ENCODE data around the gene PRPH. TPM values are rescaled to one million over a fixed set of nuclear protein-coding genes. Genes with fewer than 3 reads are reported as not detected.
A peak's percentile ranks its signal among the peaks of the same experiment; 100 is the strongest.

Gene PRPH
- total and polyA plus RNA-seq, 3 experiments from 2014 or later = not detected

DNA sequence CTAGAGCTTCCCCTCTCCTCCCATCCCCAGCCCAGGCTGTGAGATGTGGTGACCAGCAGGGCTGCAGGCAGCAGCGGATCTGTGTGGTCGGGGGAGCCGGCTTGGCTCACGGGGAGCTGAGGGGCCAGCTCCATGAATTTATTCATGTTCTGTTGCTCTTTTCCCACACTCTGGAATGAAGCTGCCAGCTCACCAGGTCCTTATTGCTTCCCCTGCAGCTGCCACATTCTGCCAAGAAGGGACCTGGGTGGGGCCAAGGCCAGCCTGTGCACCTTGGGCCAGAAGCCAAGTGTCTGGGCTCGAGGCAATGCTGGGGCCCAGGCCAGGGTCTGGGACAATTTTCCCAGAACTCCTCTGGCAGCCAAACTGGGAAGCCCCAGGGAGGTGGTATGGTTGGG lies 44.5 kb downstream of the PRPH start:
- POLR2A ChIA-PET = no interaction called here
- Histone ChIP-seq H3K27me3 (ENCODE audit: insufficient read depth, low read length, poor library complexity, severe bottlenecking) (peaks cover 41% of the 10 kb centered on the region), H3K4me1 (ENCODE audit: insufficient read depth, low read length) (peaks cover 34% of the 10 kb centered on the region), H3K4me3 (ENCODE audit: low read length) (no peak overlapping the region), H3K36me3 (ENCODE audit: insufficient read depth, low read length) (no peaks in the 10 kb centered on the region), H3K27ac (ENCODE audit: low read depth, low read length) (no peak overlapping the region), H3K9me3 (ENCODE audit: low read length) (no peaks in the 10 kb centered on the region)
- H3K4me3 Mint-ChIP-seq = no peak overlapping the region
- no peak overlapping the region for H3K27ac Mint-ChIP-seq
- peaks cover 33 to 56% (median 40%) of the 10 kb centered on the region in 3 donors for H3K4me1 Mint-ChIP-seq
- no peak for DNase-seq
- H3K36me3 Mint-ChIP-seq = no peaks in the 10 kb centered on the region
- H3K27me3 Mint-ChIP-seq = peaks cover 39 to 46% of the 10 kb centered on the region in 2 donors
- H3K9me3 Mint-ChIP-seq = no peaks in the 10 kb centered on the region
- CTCF ChIA-PET = interaction anchor here (0.9 to 3.6 kb wide), 3 partner anchors 16 to 49 kb away, joined by 3 to 26 read pairs (median 3); no protein-coding TSS in a partner anchor

DNA sequence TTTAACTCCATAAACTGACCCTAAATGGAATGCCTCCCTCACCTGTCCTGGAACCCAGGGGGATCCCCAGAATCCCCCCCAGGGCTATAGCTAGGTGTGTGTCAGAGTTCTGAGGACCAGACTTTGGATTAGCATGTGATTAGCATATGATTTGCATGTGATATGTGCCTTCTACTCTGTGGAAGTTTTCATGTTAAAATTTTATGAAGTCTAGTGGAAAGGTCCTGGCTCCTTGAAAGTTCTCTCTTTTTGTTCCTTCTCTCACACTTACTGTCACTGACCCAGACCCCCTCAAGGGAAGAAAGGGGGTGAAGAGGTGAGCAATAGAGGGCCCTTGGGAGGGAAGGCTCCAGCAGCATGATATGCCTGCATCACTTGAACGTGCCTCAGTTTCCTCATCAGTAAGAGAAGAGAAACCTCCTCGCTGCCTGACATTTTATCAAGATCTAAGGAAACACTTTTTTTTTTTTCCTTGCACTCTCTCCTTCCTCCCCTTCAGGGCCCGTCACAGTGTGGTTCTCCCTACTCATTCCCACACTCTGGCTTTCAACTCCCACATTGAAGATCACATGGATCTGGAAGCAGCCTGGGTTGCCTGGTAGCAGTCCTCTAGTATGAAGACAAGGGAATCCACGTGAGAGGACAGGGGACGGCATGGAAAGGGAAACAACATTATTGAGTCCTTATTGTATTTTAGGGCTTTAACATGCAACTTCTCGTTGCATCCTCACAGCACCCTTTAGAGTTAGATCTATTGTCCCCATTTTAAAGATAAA lies 45.3 kb downstream of the PRPH start:
- ChIA-PET CTCF (interaction anchor here (1.6 kb wide), 1 partner anchor 22 kb away, joined by 5 read pairs; no protein-coding TSS in a partner anchor), POLR2A (no interaction called here)
- Mint-ChIP-seq H3K27me3 (peaks cover 31 to 39% of the 10 kb centered on the region in 2 donors), H3K27ac (no peak overlapping the region), H3K36me3 (no peaks in the 10 kb centered on the region), H3K9me3 (no peaks in the 10 kb centered on the region), H3K4me1 (peaks cover 33 to 55% (median 42%) of the 10 kb centered on the region in 3 donors), H3K4me3 (peak overlapping the region in 5 of 7 donors; percentile 4 to 76 (median 46))
- Histone ChIP-seq H3K27ac (ENCODE audit: low read depth, low read length) (no peak overlapping the region), H3K4me1 (ENCODE audit: insufficient read depth, low read length) (peaks cover 34% of the 10 kb centered on the region), H3K4me3 (ENCODE audit: low read length) (no peak overlapping the region), H3K27me3 (ENCODE audit: insufficient read depth, low read length, poor library complexity, severe bottlenecking) (peaks cover 36% of the 10 kb centered on the region), H3K9me3 (ENCODE audit: low read length) (no peaks in the 10 kb centered on the region), H3K36me3 (ENCODE audit: insufficient read depth, low read length) (no peaks in the 10 kb centered on the region)
- DNase-seq = no peak

DNA sequence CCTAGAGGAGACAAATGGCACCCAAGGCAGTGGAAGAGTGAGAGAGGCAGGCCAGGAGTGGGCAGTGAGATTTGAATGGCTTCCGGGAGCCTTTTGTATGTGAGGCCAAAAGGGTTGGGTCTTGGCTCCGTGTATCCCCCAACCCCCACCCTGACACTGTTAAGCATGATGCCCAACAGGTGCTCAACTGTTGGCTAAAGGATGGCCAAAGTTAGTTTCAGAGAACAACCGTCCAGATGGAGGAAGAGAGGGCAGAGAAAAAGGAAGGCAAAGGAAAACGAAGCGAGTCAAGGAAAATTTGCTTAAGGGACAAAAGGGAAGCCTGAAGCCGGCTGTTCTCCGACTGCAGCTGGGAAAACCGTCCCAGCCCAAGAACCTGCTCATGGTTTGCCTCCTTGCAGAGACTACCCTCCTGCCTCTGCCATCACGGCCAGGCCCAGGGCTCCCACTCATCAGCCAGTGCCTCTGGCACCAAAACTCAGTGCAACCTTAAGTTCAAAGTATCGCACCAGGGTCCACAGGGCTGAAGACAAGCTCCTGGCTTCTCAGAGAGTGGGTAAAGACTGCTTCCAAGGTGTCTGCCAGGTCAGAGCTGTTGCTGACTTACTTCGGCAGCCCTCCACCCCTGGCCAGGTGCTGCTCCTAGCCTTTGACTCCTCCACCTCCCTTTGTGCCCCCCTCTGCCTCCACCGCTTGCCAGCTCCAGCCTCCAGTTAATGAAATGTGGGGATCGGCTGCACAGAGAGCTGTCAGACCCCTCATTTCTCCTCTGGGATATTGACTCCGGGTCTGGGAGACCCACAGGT lies 46.2 kb downstream of the PRPH start:
- H3K27me3 ChIP-seq (ENCODE audit: insufficient read depth, low read length, poor library complexity, severe bottlenecking) = peaks cover 39% of the 10 kb centered on the region
- Mint-ChIP-seq H3K9me3 (no peaks in the 10 kb centered on the region), H3K36me3 (no peaks in the 10 kb centered on the region), H3K4me1 (peaks cover 35 to 60% (median 42%) of the 10 kb centered on the region in 3 donors), H3K27ac (peak overlapping the region in 1 of 8 donors; percentile 65), H3K27me3 (peaks cover 32 to 40% of the 10 kb centered on the region in 2 donors), H3K4me3 (peak overlapping the region in 5 of 7 donors; percentile 38 to 76 (median 55))
- ChIA-PET CTCF (interaction anchor here (1.1 to 3.8 kb wide), 16 partner anchors 8 to 242 kb away, joined by 3 to 109 read pairs (median 6); partner anchors contain the start of genes PRPH, SPATS2 and TROAP), POLR2A (interaction anchor here (0.5 to 0.8 kb wide), 2 partner anchors 21 to 210 kb away, joined by 3 to 5 read pairs; partner anchors contain the start of gene TUBA1B)
- H3K36me3 ChIP-seq (ENCODE audit: insufficient read depth, low read length) = no peaks in the 10 kb centered on the region
- H3K9me3 ChIP-seq (ENCODE audit: low read length) = no peaks in the 10 kb centered on the region
- no peak overlapping the region for H3K4me3 ChIP-seq (ENCODE audit: low read length)
- no peak for DNase-seq
- no peak overlapping the region for H3K27ac ChIP-seq (ENCODE audit: low read depth, low read length)
- H3K4me1 ChIP-seq (ENCODE audit: insufficient read depth, low read length) = peaks cover 42% of the 10 kb centered on the region

DNA sequence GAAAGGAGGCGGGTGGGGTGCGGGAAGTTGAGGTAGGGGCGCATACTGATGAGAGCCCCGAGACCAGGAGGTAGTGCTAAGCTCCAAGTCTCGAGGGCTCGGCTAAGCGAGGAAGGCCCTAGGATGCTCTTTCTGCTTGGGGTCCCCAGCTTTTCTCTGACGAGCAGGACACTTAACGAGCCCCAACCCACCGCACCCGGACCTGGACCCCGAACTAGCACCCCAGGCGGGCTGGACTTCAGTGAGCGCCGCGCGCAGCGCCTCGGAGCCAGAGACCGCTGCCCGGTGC lies 46.8 kb downstream of the PRPH start:
- Mint-ChIP-seq H3K27me3 (peaks cover 34 to 44% of the 10 kb centered on the region in 2 donors), H3K9me3 (no peaks in the 10 kb centered on the region), H3K36me3 (no peaks in the 10 kb centered on the region), H3K4me3 (peak overlapping the region in 6 of 7 donors; percentile 38 to 91 (median 57)), H3K27ac (no peak overlapping the region), H3K4me1 (peaks cover 39 to 64% (median 47%) of the 10 kb centered on the region in 3 donors)
- H3K27ac ChIP-seq (ENCODE audit: low read depth, low read length) = no peak overlapping the region
- peaks cover 39% of the 10 kb centered on the region for H3K27me3 ChIP-seq (ENCODE audit: insufficient read depth, low read length, poor library complexity, severe bottlenecking)
- H3K36me3 ChIP-seq (ENCODE audit: insufficient read depth, low read length) = no peaks in the 10 kb centered on the region
- no peak for DNase-seq
- H3K9me3 ChIP-seq (ENCODE audit: low read length) = no peaks in the 10 kb centered on the region
- peaks cover 44% of the 10 kb centered on the region for H3K4me1 ChIP-seq (ENCODE audit: insufficient read depth, low read length)
- POLR2A ChIA-PET = interaction anchor here (0.5 kb wide), 2 partner anchors 21 to 371 kb away, joined by 3 to 5 read pairs; no protein-coding TSS in a partner anchor
- no peak overlapping the region for H3K4me3 ChIP-seq (ENCODE audit: low read length)
- CTCF ChIA-PET = interaction anchor here (0.8 to 3.8 kb wide), 19 partner anchors 8 to 242 kb away, joined by 3 to 109 read pairs (median 5); partner anchors contain the start of genes PRPH, SPATS2 and TROAP

DNA sequence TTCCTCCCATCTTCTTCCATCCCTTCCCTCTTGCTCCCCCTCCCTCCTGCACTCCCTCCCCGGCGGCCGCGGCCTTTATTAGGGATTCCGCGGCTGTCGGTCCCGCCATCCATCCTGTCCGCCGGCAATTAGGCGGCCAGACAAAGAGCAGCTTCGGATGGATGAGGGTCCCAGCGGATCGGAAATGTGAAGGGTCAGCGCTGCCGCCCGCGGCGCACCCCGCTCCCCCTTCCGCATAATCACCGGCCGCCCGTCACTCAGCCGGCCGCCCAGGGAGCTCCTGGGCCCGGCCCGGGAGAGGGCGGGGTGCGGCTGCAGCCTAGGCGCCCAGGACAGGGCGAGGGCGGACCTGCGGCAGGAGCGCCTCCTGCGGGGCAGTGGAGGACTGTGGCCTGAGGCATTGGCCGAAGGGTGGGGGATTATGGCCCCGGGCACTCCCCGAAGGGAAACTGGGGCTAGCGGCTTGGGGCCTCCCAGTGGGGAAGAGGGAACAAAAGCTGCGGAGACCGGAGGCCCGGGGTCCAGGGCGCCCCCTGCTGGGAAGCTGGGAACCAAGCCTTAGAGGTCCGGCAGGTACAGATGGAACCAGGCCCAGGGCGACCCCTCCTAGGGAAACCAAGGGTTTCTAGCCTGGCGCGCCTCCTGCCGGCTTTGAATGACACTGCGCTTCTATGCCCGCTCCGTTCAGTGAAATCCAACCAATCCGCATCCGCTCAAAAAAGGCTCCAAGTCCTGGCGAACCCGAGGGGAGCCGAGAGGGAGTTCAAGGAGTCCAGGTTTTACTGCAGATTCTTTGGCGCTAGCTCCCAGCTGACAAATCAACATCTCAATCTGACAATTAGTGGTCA lies 47.3 kb downstream of the PRPH start:
- peaks cover 40 to 64% (median 48%) of the 10 kb centered on the region in 3 donors for H3K4me1 Mint-ChIP-seq
- H3K27ac Mint-ChIP-seq = peak overlapping the region in 4 of 8 donors; percentile 12 to 36 (median 32)
- Histone ChIP-seq H3K4me3 (ENCODE audit: low read length) (peak overlapping the region; percentile 63), H3K27me3 (ENCODE audit: insufficient read depth, low read length, poor library complexity, severe bottlenecking) (peaks cover 43% of the 10 kb centered on the region), H3K4me1 (ENCODE audit: insufficient read depth, low read length) (peaks cover 47% of the 10 kb centered on the region), H3K27ac (ENCODE audit: low read depth, low read length) (no peak overlapping the region), H3K36me3 (ENCODE audit: insufficient read depth, low read length) (no peaks in the 10 kb centered on the region), H3K9me3 (ENCODE audit: low read length) (no peaks in the 10 kb centered on the region)
- no peaks in the 10 kb centered on the region for H3K9me3 Mint-ChIP-seq
- peak; percentile 57 to 81 (median 63) for DNase-seq
- CTCF ChIA-PET = interaction anchor here (0.8 to 3.8 kb wide), 23 partner anchors 9 to 243 kb away, joined by 3 to 109 read pairs (median 5); partner anchors contain the start of genes PRPH, SPATS2 and TROAP
- peak overlapping the region; percentile 62 to 91 (median 75) for H3K4me3 Mint-ChIP-seq
- POLR2A ChIA-PET = interaction anchor here (0.5 to 1.5 kb wide), 4 partner anchors 16 to 580 kb away, joined by 3 to 7 read pairs (median 4); partner anchors contain the start of gene TROAP
- no peaks in the 10 kb centered on the region for H3K36me3 Mint-ChIP-seq
- H3K27me3 Mint-ChIP-seq = peaks cover 35 to 44% of the 10 kb centered on the region in 2 donors

DNA sequence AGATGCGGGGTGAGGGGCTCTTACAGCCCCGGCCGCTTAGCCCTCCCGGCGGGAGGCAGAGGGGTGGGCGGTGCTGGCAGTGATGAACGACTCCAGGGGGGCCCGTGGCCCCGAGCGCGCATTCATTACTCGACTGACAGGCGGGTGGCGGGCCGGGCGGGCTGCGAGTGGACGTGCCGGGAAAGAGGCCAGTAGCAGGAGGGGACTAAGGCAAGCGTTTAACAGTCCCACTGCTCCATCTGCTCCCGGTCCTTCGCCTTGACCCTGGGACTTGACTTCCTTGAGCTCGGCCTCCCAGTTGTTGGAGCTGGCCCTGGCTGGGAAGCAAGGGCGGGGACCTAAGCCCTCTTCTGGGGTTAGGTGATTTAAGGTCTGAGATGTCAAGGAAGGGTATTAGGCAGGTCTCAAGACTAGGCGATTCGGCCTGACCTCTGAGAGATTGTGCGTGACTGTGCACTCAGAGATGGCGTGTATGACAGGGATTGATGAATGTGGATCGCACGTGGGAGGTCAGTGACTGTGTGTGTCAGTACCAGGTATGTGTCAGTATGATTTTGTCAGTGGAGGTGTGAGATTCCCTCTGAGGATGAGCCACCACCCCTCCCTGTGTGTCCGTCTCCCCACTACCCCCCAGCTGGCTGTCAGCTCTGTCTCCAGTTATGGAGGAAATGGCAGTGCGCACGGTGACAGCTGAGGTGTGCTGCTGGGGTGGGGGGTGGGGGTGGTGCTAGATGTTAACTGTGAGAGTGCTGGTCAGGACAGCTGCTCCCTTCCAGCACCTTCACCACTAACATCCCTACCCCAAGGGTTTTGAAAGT lies 48.2 kb downstream of the PRPH start:
- CTCF ChIA-PET = interaction anchor here (0.6 to 3.8 kb wide), 17 partner anchors 7 to 214 kb away, joined by 3 to 109 read pairs (median 6); partner anchors contain the start of genes PRPH, SPATS2 and TROAP
- Histone ChIP-seq H3K9me3 (ENCODE audit: low read length) (no peaks in the 10 kb centered on the region), H3K4me1 (ENCODE audit: insufficient read depth, low read length) (peaks cover 51% of the 10 kb centered on the region), H3K36me3 (ENCODE audit: insufficient read depth, low read length) (no peaks in the 10 kb centered on the region), H3K27ac (ENCODE audit: low read depth, low read length) (no peak overlapping the region), H3K27me3 (ENCODE audit: insufficient read depth, low read length, poor library complexity, severe bottlenecking) (peaks cover 46% of the 10 kb centered on the region), H3K4me3 (ENCODE audit: low read length) (peak overlapping the region; percentile 63)
- DNase-seq = no peak
- H3K4me1 Mint-ChIP-seq = peaks cover 35 to 61% (median 42%) of the 10 kb centered on the region in 3 donors
- H3K36me3 Mint-ChIP-seq = no peaks in the 10 kb centered on the region
- peaks cover 40 to 46% of the 10 kb centered on the region in 2 donors for H3K27me3 Mint-ChIP-seq
- H3K27ac Mint-ChIP-seq = peak overlapping the region in 4 of 8 donors; percentile 12 to 36 (median 32)
- peak overlapping the region; percentile 62 to 91 (median 75) for H3K4me3 Mint-ChIP-seq
- POLR2A ChIA-PET = interaction anchor here (0.7 to 1.5 kb wide), 3 partner anchors 15 to 581 kb away, joined by 3 to 7 read pairs (median 4); partner anchors contain the start of gene TROAP
- H3K9me3 Mint-ChIP-seq = no peaks in the 10 kb centered on the region

Data from CD8-positive, alpha-beta memory T cell (primary cell).